H1 (cell line): Measurements from ENCODE around the gene SLC8A1. TPM values are rescaled to one million over a fixed set of nuclear protein-coding genes. Genes with fewer than 3 reads are reported as not detected.

Source experiments
- CTCF ChIA-PET: fragments of 300-600 bp; sonication (Branson Sonifier 250); formaldehyde crosslinking; loops from one replicate; lab custom pipeline; 2021; ENCODE audit not compliant: partially characterized antibody; lab: Charles Lee
- POLR2A ChIA-PET: fragments of 300-600 bp; sonication (Branson Sonifier 250); formaldehyde crosslinking; loops from one replicate; lab custom pipeline; 2021; ENCODE audit warnings: inconsistent platforms; ENCODE audit not compliant: partially characterized antibody; lab: Charles Lee
- DNase-seq, 2 experiments: peaks; one replicate each; pipeline versions ENCODE4 v3.0.0 to v3.0.0-alpha.2; 2010 to 2022; ENCODE audit warnings: low spot score in 2 of 2, low read depth in 1 of 2, mixed read lengths in 1 of 2
- FAIRE-seq: peaks from 2 replicates; lab custom pipeline; 2011; peaks lifted over from hg19 to GRCh38; lab: Jason Lieb, UNC
- H2AFZ ChIP-seq: 2 replicates; pipeline ENCODE4 v1.8.1; 2012; ENCODE audit warnings: low read length, inconsistent platforms
- H2AK5ac ChIP-seq: 2 replicates; pipeline ENCODE4 v1.6.1; 2013; ENCODE audit warnings: low read depth, low read length
- H2BK120ac ChIP-seq: replicated peaks from 2 replicates; pipeline ENCODE3; 2013; ENCODE audit warnings: low read depth, low read length, inconsistent platforms
- H2BK12ac ChIP-seq: 2 replicates; pipeline ENCODE4 v1.6.1; 2013; ENCODE audit warnings: low read depth, low read length
- H2BK15ac ChIP-seq: 2 replicates; pipeline ENCODE4 v1.6.1; 2013; ENCODE audit warnings: low read length
- H2BK20ac ChIP-seq: 2 replicates; pipeline ENCODE4 v1.6.1; 2013; ENCODE audit warnings: low read length
- H2BK5ac ChIP-seq: 2 replicates; pipeline ENCODE4 v1.6.1; 2013; ENCODE audit warnings: low read depth, low read length
- H3K14ac ChIP-seq: 2 replicates; pipeline ENCODE4 v1.6.1; 2013; ENCODE audit warnings: inconsistent platforms; ENCODE audit not compliant: insufficient read length
- H3K18ac ChIP-seq: 2 replicates; pipeline ENCODE4 v1.6.1; 2013; ENCODE audit warnings: low read length; ENCODE audit errors: extremely low read depth
- H3K23ac ChIP-seq: 2 replicates; pipeline ENCODE4 v1.6.1; 2013; ENCODE audit warnings: inconsistent platforms; ENCODE audit not compliant: insufficient read length
- H3K23me2 ChIP-seq: 2 replicates; pipeline ENCODE4 v1.6.1; 2013; ENCODE audit warnings: low read depth, low read length
- H3K27ac ChIP-seq: 2 replicates; pipeline ENCODE4 v1.6.1; 2011; ENCODE audit warnings: low read depth, low read length, inconsistent platforms
- H3K27me3 ChIP-seq, 4 experiments: replicated peaks in 1 of 4; 1 replicate in 1 of 4; 2 replicates in 3 of 4; pipeline versions ENCODE4 v1.6.1 to v1.8.1; 2011 to 2013; ENCODE audit warnings: low read length in 3 of 4, mild to moderate bottlenecking in 3 of 4, inconsistent platforms in 2 of 4, mixed read lengths in 2 of 4, moderate library complexity in 1 of 4; ENCODE audit not compliant: control insufficient read depth in 3 of 4, insufficient read depth in 3 of 4; ENCODE audit errors: extremely low read depth in 1 of 4
- H3K36me3 ChIP-seq, 4 experiments: 2 replicates each; pipeline versions ENCODE4 v1.6.1 to v1.8.1; 2011 to 2013; ENCODE audit warnings: mild to moderate bottlenecking in 4 of 4, low read length in 3 of 4, moderate library complexity in 2 of 4, control low read depth in 1 of 4, inconsistent platforms in 1 of 4; ENCODE audit not compliant: insufficient read depth in 4 of 4, control insufficient read depth in 2 of 4
- H3K4ac ChIP-seq: replicated peaks from 2 replicates; pipeline ENCODE3; 2013; ENCODE audit warnings: low read length, low read depth, mixed read lengths, inconsistent platforms; ENCODE audit not compliant: insufficient read length
- H3K4me1 ChIP-seq, 4 experiments: replicated peaks in 1 of 4; 1 replicate in 1 of 4; 2 replicates in 3 of 4; pipeline versions ENCODE4 v1.6.1 to v1.8.1; 2011 to 2013; ENCODE audit warnings: low read length in 3 of 4, inconsistent platforms in 2 of 4, mixed read lengths in 1 of 4; ENCODE audit not compliant: insufficient read depth in 4 of 4, control insufficient read depth in 3 of 4
- H3K4me2 ChIP-seq, 2 experiments: 2 replicates each; pipeline versions ENCODE4 v1.6.1 to v1.8.1; 2011 to 2013; ENCODE audit warnings: low read depth in 2 of 2, low read length in 2 of 2, control low read depth in 1 of 2, inconsistent platforms in 1 of 2, mild to moderate bottlenecking in 1 of 2; ENCODE audit not compliant: insufficient read depth in 1 of 2
- H3K4me3 ChIP-seq, 4 experiments: fragments of 200-600, 300-600 bp in 1 of 4; sonication (generic), shearing (Covaris generic), sonication (Bioruptor Twin) in 1 of 4; 2 replicates each; pipeline versions ENCODE4 v1.5.1 to v1.8.1; 2011 to 2016; ENCODE audit warnings: low read length in 4 of 4, low read depth in 3 of 4, control low read depth in 2 of 4, inconsistent platforms in 2 of 4, mild to moderate bottlenecking in 2 of 4, mixed read lengths in 1 of 4, moderate library complexity in 1 of 4; ENCODE audit not compliant: insufficient read depth in 2 of 4; ENCODE audit errors: extremely low read depth in 1 of 4
- H3K56ac ChIP-seq: replicated peaks from 2 replicates; pipeline ENCODE3; 2013; ENCODE audit warnings: low read depth, mild to moderate bottlenecking, mixed read lengths, low read length, inconsistent platforms; ENCODE audit not compliant: insufficient read length
- H3K79me1 ChIP-seq: 2 replicates; pipeline ENCODE4 v1.6.1; 2013; ENCODE audit warnings: low read depth, low read length, control low read depth
- H3K79me2 ChIP-seq, 2 experiments: 2 replicates each; pipeline versions ENCODE4 v1.6.1 to v1.8.1; 2012 to 2013; ENCODE audit warnings: low read length in 2 of 2, mild to moderate bottlenecking in 2 of 2, inconsistent platforms in 1 of 2; ENCODE audit not compliant: insufficient read depth in 2 of 2, control insufficient read depth in 1 of 2
- H3K9ac ChIP-seq, 4 experiments: replicated peaks in 1 of 4; 1 replicate in 1 of 4; 2 replicates in 3 of 4; pipeline versions ENCODE4 v1.6.1 to v1.8.1; 2011 to 2013; ENCODE audit warnings: low read depth in 3 of 4, low read length in 3 of 4, control low read depth in 2 of 4, mild to moderate bottlenecking in 2 of 4, moderate library complexity in 2 of 4, inconsistent platforms in 1 of 4; ENCODE audit errors: extremely low read depth in 1 of 4
- H3K9me3 ChIP-seq, 2 experiments: 2 replicates each; pipeline versions ENCODE4 v1.6.1 to v1.8.1; 2012 to 2013; ENCODE audit warnings: mild to moderate bottlenecking in 2 of 2, moderate library complexity in 2 of 2, control low read depth in 1 of 2, inconsistent platforms in 1 of 2, low read depth in 1 of 2, low read length in 1 of 2, mixed read lengths in 1 of 2; ENCODE audit not compliant: insufficient read depth in 2 of 2
- H4K20me1 ChIP-seq, 2 experiments: replicated peaks in 1 of 2; 2 replicates each; pipeline versions ENCODE3 to v1.8.1; 2011 to 2013; ENCODE audit warnings: inconsistent platforms in 2 of 2, low read length in 2 of 2, mild to moderate bottlenecking in 1 of 2; ENCODE audit not compliant: insufficient read depth in 2 of 2, control insufficient read depth in 1 of 2
- H4K5ac ChIP-seq: 2 replicates; pipeline ENCODE4 v1.6.1; 2013; ENCODE audit warnings: low read length, low read depth, mixed read lengths, inconsistent platforms; ENCODE audit not compliant: insufficient read length
- H4K8ac ChIP-seq: 2 replicates; pipeline ENCODE4 v1.8.0; 2013; ENCODE audit warnings: mild to moderate bottlenecking, moderate library complexity, low read length, inconsistent platforms; ENCODE audit not compliant: insufficient read depth; ENCODE audit errors: extremely low read depth
- H4K91ac ChIP-seq: replicated peaks from 2 replicates; pipeline ENCODE3; 2013; ENCODE audit warnings: low read length, mixed read lengths, inconsistent platforms; ENCODE audit not compliant: insufficient read length
- BCL11A ChIP-seq, 2 experiments: IDR thresholded peaks; one replicate each; pipeline ENCODE4 v1.6.1; 2011; ENCODE audit warnings: low read depth in 2 of 2, low read length in 2 of 2, mild to moderate bottlenecking in 2 of 2
- GTF2F1 ChIP-seq: IDR thresholded peaks from 2 replicates; pipeline ENCODE4 v1.6.1; 2012; ENCODE audit warnings: low read depth, low read length, improper control_type of control experiment, borderline replicate concordance
- JUN ChIP-seq: IDR thresholded peaks from 2 replicates; pipeline ENCODE4 v1.6.1; 2011; ENCODE audit warnings: low read depth, mild to moderate bottlenecking, improper control_type of control experiment, low read length
- KDM5A ChIP-seq: fragments of 200-600 bp; IDR thresholded peaks from 2 replicates; pipeline ENCODE4 v1.7.1; 2012; ENCODE audit warnings: mild to moderate bottlenecking, low read length, inconsistent platforms, mixed read lengths
- POLR2AphosphoS5 ChIP-seq: IDR thresholded peaks from 2 replicates; pipeline ENCODE4 v1.6.1; 2011; ENCODE audit warnings: low read depth, low read length
- POU5F1 ChIP-seq: IDR thresholded peaks from 2 replicates; pipeline ENCODE4 v1.6.1; 2011; ENCODE audit warnings: low read depth, mild to moderate bottlenecking, low read length, moderate library complexity
- YY1 ChIP-seq: IDR thresholded peaks from 2 replicates; pipeline ENCODE4 v1.6.1; 2011; ENCODE audit warnings: low read depth, mild to moderate bottlenecking, low read length
- polyA plus RNA-seq, 7 experiments: library from polyadenylated mRNA; depleted of rRNA in 3 of 7; stranded (reverse) in 5 of 7; unstranded in 2 of 7; fragments of >200 nt in 5 of 7; fragments of 200-250 nt in 2 of 7; gene quantifications; 1 replicate in 5 of 7; 2 replicates in 1 of 7; 4 replicates in 1 of 7; pipeline versions ENCODE4 v1.2.1 to v1.2.3, GENCODE V29; 2011 to 2013; ENCODE audit warnings: missing spikeins in 2 of 7, mixed read lengths in 2 of 7
- total RNA-seq: library from RNA; stranded (reverse); fragmentation: NEBNext Ultra II Directional; extraction: Animal tissue kit (Norgen Biotek cat#: 25700); gene quantifications from 2 replicates; pipeline ENCODE4 v1.2.1, GENCODE V29; 2021

Gene SLC8A1
- total and polyA plus RNA-seq, 2 of the 8 experiments (the other 6 are each of a cell fraction or from before 2014, with no cell fraction given), result 0.68 to 3.6 TPM

GRCh38 chr2:40439473-40439872, 12.4 kb downstream of the SLC8A1 start:
- H2BK5ac ChIP-seq, result no peak overlapping the region
- ChIA-PET POLR2A (no interaction called here), CTCF (interaction anchor here (3.5 kb wide), 1 partner anchor 8 kb away, joined by 17 read pairs; no protein-coding TSS in a partner anchor)
- H3K27me3 ChIP-seq, result no peaks in the 10 kb centered on the region
- H3K79me1 ChIP-seq, result no peaks in the 10 kb centered on the region
- no peak overlapping the region for H2AFZ ChIP-seq
- H4K5ac ChIP-seq, result no peak overlapping the region
- H3K9me3 ChIP-seq, result no peaks in the 10 kb centered on the region
- H2BK120ac ChIP-seq, result no peak overlapping the region
- no peaks in the 10 kb centered on the region for H3K23me2 ChIP-seq
- H3K14ac ChIP-seq, result no peak overlapping the region
- no peak overlapping the region for H3K4me3 ChIP-seq
- no peak overlapping the region for H2BK15ac ChIP-seq
- no peak for TF ChIP-seq JUN
- no peak for TF ChIP-seq KDM5A
- TF ChIP-seq GTF2F1, result no peak
- no peak for TF ChIP-seq BCL11A (IDR thresholded peaks at IDR 0.05; ENCODE audit: low read depth in 2 of 2, low read length in 2 of 2)
- TF ChIP-seq POLR2AphosphoS5, result no peak
- no peak for TF ChIP-seq YY1
- TF ChIP-seq POU5F1, result no peak
- TF ChIP-seq, all 59 proteins: peak for 0
- Histone ChIP-seq H3K4ac (no peak overlapping the region), H4K20me1 (no peaks in the 10 kb centered on the region), H3K4me1 (peaks cover 0 to 4% (median 0%) of the 10 kb centered on the region in 4 experiments; a peak in 1 of 7 replicates), H3K36me3 (no peaks in the 10 kb centered on the region), H4K91ac (no peak overlapping the region), H3K23ac (no peak overlapping the region), H2AK5ac (no peak overlapping the region), H4K8ac (no peak overlapping the region), H3K18ac (no peak overlapping the region), H3K56ac (no peak overlapping the region), H2BK20ac (no peak overlapping the region), H3K9ac (no peak overlapping the region), H3K4me2 (no peak overlapping the region), H2BK12ac (no peak overlapping the region), H3K27ac (no peak overlapping the region), H3K79me2 (no peaks in the 10 kb centered on the region)
- no peak for FAIRE-seq
- DNase-seq, result no peak
